Fibroblast of lung (primary cell): ENCODE results near the gene USF3. TPM values are rescaled to one million over a fixed set of nuclear protein-coding genes. Genes with fewer than 3 reads are reported as not detected.

Experiments
- DNase-seq, 2 donors: peaks; one replicate each; pipeline versions ENCODE4 v3.0.0 to v3.0.0-alpha.2; 2010; ENCODE audit warnings: low read depth in 2 of 2
- H2AFZ ChIP-seq: 2 replicates; pipeline ENCODE4 v1.5.1; 2012; ENCODE audit warnings: low read length, control low read depth, inconsistent platforms
- H3K27ac ChIP-seq: 2 replicates; pipeline ENCODE4 v1.5.1; 2011; ENCODE audit warnings: low read length, control low read depth; ENCODE audit not compliant: insufficient read depth
- H3K27me3 ChIP-seq: 2 replicates; pipeline ENCODE4 v1.5.1; 2011; ENCODE audit warnings: mild to moderate bottlenecking, low read length; ENCODE audit not compliant: control insufficient read depth, insufficient read depth
- H3K36me3 ChIP-seq: 2 replicates; pipeline ENCODE4 v1.5.1; 2011; ENCODE audit warnings: low read length; ENCODE audit not compliant: control insufficient read depth, insufficient read depth
- H3K4me1 ChIP-seq: 2 replicates; pipeline ENCODE4 v1.5.1; 2011; ENCODE audit warnings: low read length; ENCODE audit not compliant: control insufficient read depth, insufficient read depth; ENCODE audit errors: extremely low read depth
- H3K4me2 ChIP-seq: 2 replicates; pipeline ENCODE4 v1.5.1; 2011; ENCODE audit warnings: low read length, control low read depth; ENCODE audit not compliant: insufficient read depth; ENCODE audit errors: extremely low read depth
- H3K4me3 ChIP-seq, 4 experiments: fragments of 200-600 bp in 1 of 4; sonication (generic) in 1 of 4; replicated peaks in 1 of 4; 2 replicates each; pipeline ENCODE4 v1.5.1; 2011 to 2016; ENCODE audit warnings: low read length in 4 of 4, low read depth in 3 of 4, mild to moderate bottlenecking in 3 of 4, control low read depth in 2 of 4, inconsistent platforms in 1 of 4, mixed read lengths in 1 of 4; ENCODE audit not compliant: insufficient read depth in 1 of 4; ENCODE audit errors: control extremely low read depth in 1 of 4
- H3K79me2 ChIP-seq: 2 replicates; pipeline ENCODE4 v1.5.1; 2012; ENCODE audit warnings: mild to moderate bottlenecking, low read length, inconsistent platforms; ENCODE audit not compliant: control insufficient read depth, insufficient read depth
- H3K9ac ChIP-seq: 2 replicates; pipeline ENCODE4 v1.5.1; 2011; ENCODE audit warnings: mild to moderate bottlenecking, low read length, control low read depth; ENCODE audit not compliant: insufficient read depth
- H3K9me3 ChIP-seq: 2 replicates; pipeline ENCODE4 v1.5.1; 2012; ENCODE audit warnings: low read depth, low read length; ENCODE audit not compliant: control insufficient read depth, insufficient read depth
- H4K20me1 ChIP-seq: 2 replicates; pipeline ENCODE4 v1.5.1; 2011; ENCODE audit warnings: low read length; ENCODE audit not compliant: control insufficient read depth, insufficient read depth; ENCODE audit errors: extremely low read depth
- EZH2 ChIP-seq: IDR thresholded peaks from 2 replicates; pipeline ENCODE4 v1.5.1; 2012; ENCODE audit warnings: low read length, control low read depth, mild to moderate bottlenecking; ENCODE audit errors: missing control alignments
- polyA plus RNA-seq, 2 donors: library from polyadenylated mRNA; depleted of rRNA in 1 of 2; stranded (reverse) in 1 of 2; unstranded in 1 of 2; fragments of >200 nt; gene quantifications; 2 replicates each; pipeline ENCODE4 v1.2.1, GENCODE V29; 2011 to 2012; ENCODE audit warnings: missing spikeins in 1 of 2
- total RNA-seq: library from RNA; depleted of rRNA; stranded (reverse); fragments of >200 nt; gene quantifications from 2 replicates; pipeline ENCODE4 v1.2.1, GENCODE V29; 2014
- TF ChIP-seq, protein P1 (sequence below), 2 donors: IDR thresholded peaks in 1 of 2; conservative IDR thresholded peaks in 1 of 2; 1 replicate in 1 of 2; 2 replicates in 1 of 2; pipeline ENCODE4 v1.5.1; 2011 to 2012; ENCODE audit warnings: low read length in 2 of 2, control low read depth in 1 of 2, inconsistent platforms in 1 of 2, low read depth in 1 of 2, mild to moderate bottlenecking in 1 of 2

USF3 gene
- total and polyA plus RNA-seq, 2 donors (not counting 1 experiment from before 2014, with no cell fraction given): 8.9 to 15.8 TPM

DNA sequence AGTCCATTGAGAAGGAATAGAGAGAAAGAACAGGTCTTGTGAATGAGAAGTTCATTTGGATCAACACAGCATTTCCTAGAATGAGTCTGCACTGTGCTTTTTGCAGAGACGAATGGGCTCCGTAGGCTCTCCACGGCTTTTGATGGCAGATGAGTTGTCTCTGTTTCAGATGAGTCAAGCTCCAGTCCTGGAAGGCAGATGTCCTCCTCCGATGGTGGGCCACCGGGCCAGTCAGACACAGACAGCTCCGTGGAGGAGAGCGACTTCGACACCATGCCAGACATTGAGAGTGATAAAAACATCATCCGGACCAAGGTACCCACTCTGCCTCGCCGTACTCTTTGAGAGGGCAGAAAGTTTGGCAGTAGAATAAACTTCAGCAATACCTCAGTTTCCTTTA lies 93.6 kb downstream of the USF3 start:
- DNase-seq: no peak
- Histone ChIP-seq H3K9ac (no peak overlapping the region), H3K36me3 (no peaks in the 10 kb centered on the region), H3K4me1 (no peaks in the 10 kb centered on the region), H2AFZ (no peak overlapping the region), H3K27ac (no peak overlapping the region), H3K27me3 (peaks cover 7% of the 10 kb centered on the region), H3K4me3 (no peak overlapping the region), H3K4me2 (no peak overlapping the region), H3K9me3 (no peaks in the 10 kb centered on the region), H3K79me2 (no peaks in the 10 kb centered on the region), H4K20me1 (no peaks in the 10 kb centered on the region)
- TF ChIP-seq, protein P1, sequence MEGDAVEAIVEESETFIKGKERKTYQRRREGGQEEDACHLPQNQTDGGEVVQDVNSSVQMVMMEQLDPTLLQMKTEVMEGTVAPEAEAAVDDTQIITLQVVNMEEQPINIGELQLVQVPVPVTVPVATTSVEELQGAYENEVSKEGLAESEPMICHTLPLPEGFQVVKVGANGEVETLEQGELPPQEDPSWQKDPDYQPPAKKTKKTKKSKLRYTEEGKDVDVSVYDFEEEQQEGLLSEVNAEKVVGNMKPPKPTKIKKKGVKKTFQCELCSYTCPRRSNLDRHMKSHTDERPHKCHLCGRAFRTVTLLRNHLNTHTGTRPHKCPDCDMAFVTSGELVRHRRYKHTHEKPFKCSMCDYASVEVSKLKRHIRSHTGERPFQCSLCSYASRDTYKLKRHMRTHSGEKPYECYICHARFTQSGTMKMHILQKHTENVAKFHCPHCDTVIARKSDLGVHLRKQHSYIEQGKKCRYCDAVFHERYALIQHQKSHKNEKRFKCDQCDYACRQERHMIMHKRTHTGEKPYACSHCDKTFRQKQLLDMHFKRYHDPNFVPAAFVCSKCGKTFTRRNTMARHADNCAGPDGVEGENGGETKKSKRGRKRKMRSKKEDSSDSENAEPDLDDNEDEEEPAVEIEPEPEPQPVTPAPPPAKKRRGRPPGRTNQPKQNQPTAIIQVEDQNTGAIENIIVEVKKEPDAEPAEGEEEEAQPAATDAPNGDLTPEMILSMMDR (conservative IDR thresholded peaks at IDR 0.05 in 1 of 2, IDR thresholded peaks at IDR 0.05 in 1 of 2; ENCODE audit: low read depth in 1 of 2, low read length in 2 of 2): no peak
- no peak for TF ChIP-seq EZH2

DNA sequence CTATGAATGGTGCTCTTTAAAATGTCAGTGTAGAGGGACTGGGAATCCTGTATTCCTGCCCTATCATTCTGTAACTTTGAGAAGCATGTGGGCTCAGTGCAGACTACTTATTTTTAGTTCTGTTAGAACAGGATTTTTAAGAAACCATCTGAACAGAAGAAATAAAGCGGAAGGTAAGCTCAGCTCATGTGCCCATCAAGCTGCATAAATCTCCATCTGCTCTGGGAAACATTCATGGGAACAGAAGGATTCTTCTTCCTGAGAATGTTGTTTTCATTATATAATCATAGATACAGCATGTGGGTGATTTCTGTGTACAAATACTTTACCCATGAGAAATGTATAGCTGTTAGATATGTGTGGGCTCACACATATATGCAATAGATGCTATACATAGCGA lies 94.2 kb downstream of the USF3 start:
- no peak overlapping the region for H2AFZ ChIP-seq
- TF ChIP-seq EZH2: no peak
- TF ChIP-seq, protein P1 (conservative IDR thresholded peaks at IDR 0.05 in 1 of 2, IDR thresholded peaks at IDR 0.05 in 1 of 2; ENCODE audit: low read depth in 1 of 2, low read length in 2 of 2): no peak
- no peaks in the 10 kb centered on the region for H3K36me3 ChIP-seq
- no peak overlapping the region for H3K4me3 ChIP-seq
- H3K27me3 ChIP-seq: peaks cover 7% of the 10 kb centered on the region
- no peak overlapping the region for H3K27ac ChIP-seq
- H4K20me1 ChIP-seq: no peaks in the 10 kb centered on the region
- no peak overlapping the region for H3K4me2 ChIP-seq
- H3K4me1 ChIP-seq: no peaks in the 10 kb centered on the region
- no peak for DNase-seq
- no peak overlapping the region for H3K9ac ChIP-seq
- no peaks in the 10 kb centered on the region for H3K9me3 ChIP-seq
- H3K79me2 ChIP-seq: no peaks in the 10 kb centered on the region

DNA sequence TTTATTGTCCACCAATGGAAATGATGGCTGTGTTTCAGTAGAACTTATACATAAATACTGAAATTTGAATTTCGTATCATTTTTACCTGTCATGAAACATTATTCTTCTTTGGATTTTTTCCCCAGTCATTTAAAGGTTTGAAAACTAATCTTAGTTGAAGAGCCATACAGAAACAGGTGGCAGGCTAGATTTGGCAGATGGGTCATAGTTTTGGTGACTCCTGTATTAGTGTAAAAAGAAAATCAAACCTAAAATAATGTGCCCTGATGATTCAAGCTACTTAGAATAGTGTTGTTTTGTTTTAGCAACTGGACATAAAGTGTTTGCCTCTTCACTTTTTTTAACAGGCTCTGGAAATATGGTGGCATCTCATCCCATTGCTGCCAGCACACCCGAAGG lies 95.2 kb downstream of the USF3 start:
- H2AFZ ChIP-seq: no peak overlapping the region
- H3K4me3 ChIP-seq: no peak overlapping the region
- DNase-seq: no peak
- no peaks in the 10 kb centered on the region for H3K4me1 ChIP-seq
- no peak overlapping the region for H3K4me2 ChIP-seq
- H3K27me3 ChIP-seq: peaks cover 7% of the 10 kb centered on the region
- no peaks in the 10 kb centered on the region for H3K9me3 ChIP-seq
- no peak for TF ChIP-seq EZH2
- TF ChIP-seq, protein P1 (conservative IDR thresholded peaks at IDR 0.05 in 1 of 2, IDR thresholded peaks at IDR 0.05 in 1 of 2; ENCODE audit: low read depth in 1 of 2, low read length in 2 of 2): no peak
- no peak overlapping the region for H3K27ac ChIP-seq
- no peaks in the 10 kb centered on the region for H3K79me2 ChIP-seq
- no peaks in the 10 kb centered on the region for H4K20me1 ChIP-seq
- H3K36me3 ChIP-seq: no peaks in the 10 kb centered on the region
- no peak overlapping the region for H3K9ac ChIP-seq
